ENCODE measurements around the gene GALK2.

DNA sequence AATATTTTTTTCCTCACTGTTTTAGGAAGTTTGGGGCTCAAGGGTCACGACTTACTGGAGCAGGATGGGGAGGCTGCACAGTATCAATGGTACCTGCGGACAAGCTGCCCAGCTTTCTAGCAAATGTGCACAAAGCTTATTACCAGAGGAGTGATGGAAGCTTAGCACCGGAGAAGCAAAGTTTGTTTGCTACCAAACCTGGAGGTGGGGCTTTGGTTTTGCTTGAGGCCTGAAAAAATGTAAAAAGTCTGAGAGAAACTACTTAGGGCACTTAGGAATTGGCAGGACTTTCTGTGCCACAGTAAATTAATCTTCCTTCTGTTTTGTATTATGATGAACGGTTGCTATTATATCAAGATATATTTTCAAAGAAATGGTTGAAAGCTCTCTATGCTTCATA, 157.9 kb downstream of the GALK2 start:
- TF ChIP-seq EP300 (IDR thresholded peaks at IDR 0.05) = no peak
- TF ChIP-seq, protein P1, sequence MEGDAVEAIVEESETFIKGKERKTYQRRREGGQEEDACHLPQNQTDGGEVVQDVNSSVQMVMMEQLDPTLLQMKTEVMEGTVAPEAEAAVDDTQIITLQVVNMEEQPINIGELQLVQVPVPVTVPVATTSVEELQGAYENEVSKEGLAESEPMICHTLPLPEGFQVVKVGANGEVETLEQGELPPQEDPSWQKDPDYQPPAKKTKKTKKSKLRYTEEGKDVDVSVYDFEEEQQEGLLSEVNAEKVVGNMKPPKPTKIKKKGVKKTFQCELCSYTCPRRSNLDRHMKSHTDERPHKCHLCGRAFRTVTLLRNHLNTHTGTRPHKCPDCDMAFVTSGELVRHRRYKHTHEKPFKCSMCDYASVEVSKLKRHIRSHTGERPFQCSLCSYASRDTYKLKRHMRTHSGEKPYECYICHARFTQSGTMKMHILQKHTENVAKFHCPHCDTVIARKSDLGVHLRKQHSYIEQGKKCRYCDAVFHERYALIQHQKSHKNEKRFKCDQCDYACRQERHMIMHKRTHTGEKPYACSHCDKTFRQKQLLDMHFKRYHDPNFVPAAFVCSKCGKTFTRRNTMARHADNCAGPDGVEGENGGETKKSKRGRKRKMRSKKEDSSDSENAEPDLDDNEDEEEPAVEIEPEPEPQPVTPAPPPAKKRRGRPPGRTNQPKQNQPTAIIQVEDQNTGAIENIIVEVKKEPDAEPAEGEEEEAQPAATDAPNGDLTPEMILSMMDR (IDR thresholded peaks at IDR 0.05) = no peak

All from tibial nerve (tissue), 4 donors.